ENCODE measurements around the gene SNX20.

Gene SNX20

GRCh38 chr16:50702725-50703124 is 21.6 kb upstream of the SNX20 start:
- Histone ChIP-seq H3K4me1 (ENCODE audit: control insufficient read depth, insufficient read depth, low read length) (no peaks in the 10 kb centered on the region), H3K4me3 (ENCODE audit: low read depth, low read length) (no peak overlapping the region)

GRCh38 chr16:50699326-50700159 is 18.4 kb upstream of the SNX20 start:
- H3K27me3 ChIP-seq (ENCODE audit: control insufficient read depth, insufficient read depth, low read length): peaks cover 12% of the 10 kb centered on the region
- H3K27ac ChIP-seq (ENCODE audit: low read depth, low read length): no peak overlapping the region
- H3K9ac ChIP-seq (ENCODE audit: low read length): no peak overlapping the region
- H3K4me1 ChIP-seq (ENCODE audit: control insufficient read depth, insufficient read depth, low read length): no peaks in the 10 kb centered on the region; the same call in 1 of the 2 replicates
- no peaks in the 10 kb centered on the region for H3K36me3 ChIP-seq (ENCODE audit: control insufficient read depth, insufficient read depth, low read length)
- H3K9me3 ChIP-seq (ENCODE audit: control insufficient read depth, insufficient read depth, low read depth, low read length): peaks cover 8% of the 10 kb centered on the region
- no peak overlapping the region for H3K4me3 ChIP-seq (ENCODE audit: low read depth, low read length)

More at GRCh38 chr16:50702725-50703124, 21.6 kb upstream of the SNX20 start:
- Histone ChIP-seq H3K27ac (ENCODE audit: low read depth, low read length) (no peak overlapping the region), H3K36me3 (ENCODE audit: control insufficient read depth, insufficient read depth, low read length) (no peaks in the 10 kb centered on the region), H3K27me3 (ENCODE audit: control insufficient read depth, insufficient read depth, low read length) (no peaks in the 10 kb centered on the region), H3K9me3 (ENCODE audit: control insufficient read depth, insufficient read depth, low read depth, low read length) (peaks cover 18% of the 10 kb centered on the region), H3K9ac (ENCODE audit: low read length) (no peak overlapping the region)

- Histone ChIP-seq H3K27me3 (ENCODE audit: control insufficient read depth, insufficient read depth, low read length) (peaks cover 24% of the 10 kb centered on the region), H3K36me3 (ENCODE audit: control insufficient read depth, insufficient read depth, low read length) (no peaks in the 10 kb centered on the region), H3K9me3 (ENCODE audit: control insufficient read depth, insufficient read depth, low read depth, low read length) (no peaks in the 10 kb centered on the region), H3K27ac (ENCODE audit: low read depth, low read length) (no peak overlapping the region), H3K4me3 (ENCODE audit: low read depth, low read length) (no peak overlapping the region), H3K4me1 (ENCODE audit: control insufficient read depth, insufficient read depth, low read length) (no peaks in the 10 kb centered on the region; the same call in 1 of the 2 replicates), H3K9ac (ENCODE audit: low read length) (no peak overlapping the region)
These were observed 17.0 kb upstream of the SNX20 start for GRCh38 chr16:50697881-50698767.

GRCh38 chr16:50697421-50697715 is 16.3 kb upstream of the SNX20 start:
- no peak overlapping the region for H3K27ac ChIP-seq (ENCODE audit: low read depth, low read length)
- no peaks in the 10 kb centered on the region; the same call in 1 of the 2 replicates for H3K4me1 ChIP-seq (ENCODE audit: control insufficient read depth, insufficient read depth, low read length)
- H3K4me3 ChIP-seq (ENCODE audit: low read depth, low read length): no peak overlapping the region

GRCh38 chr16:50696575-50697420 is 15.7 kb upstream of the SNX20 start:
- Histone ChIP-seq H3K36me3 (ENCODE audit: control insufficient read depth, insufficient read depth, low read length) (no peaks in the 10 kb centered on the region), H3K4me1 (ENCODE audit: control insufficient read depth, insufficient read depth, low read length) (no peaks in the 10 kb centered on the region; the same call in 1 of the 2 replicates), H3K9ac (ENCODE audit: low read length) (no peak overlapping the region), H3K27ac (ENCODE audit: low read depth, low read length) (no peak overlapping the region), H3K27me3 (ENCODE audit: control insufficient read depth, insufficient read depth, low read length) (peaks cover 33% of the 10 kb centered on the region), H3K9me3 (ENCODE audit: control insufficient read depth, insufficient read depth, low read depth, low read length) (no peaks in the 10 kb centered on the region), H3K4me3 (ENCODE audit: low read depth, low read length) (no peak overlapping the region)

More at GRCh38 chr16:50697421-50697715, 16.3 kb upstream of the SNX20 start:
- H3K9me3 ChIP-seq (ENCODE audit: control insufficient read depth, insufficient read depth, low read depth, low read length): no peaks in the 10 kb centered on the region
- H3K27me3 ChIP-seq (ENCODE audit: control insufficient read depth, insufficient read depth, low read length): peaks cover 32% of the 10 kb centered on the region
- H3K36me3 ChIP-seq (ENCODE audit: control insufficient read depth, insufficient read depth, low read length): no peaks in the 10 kb centered on the region
- H3K9ac ChIP-seq (ENCODE audit: low read length): no peak overlapping the region

GRCh38 chr16:50696126-50696525 is 15.0 kb upstream of the SNX20 start:
- H3K4me1 ChIP-seq (ENCODE audit: control insufficient read depth, insufficient read depth, low read length): no peaks in the 10 kb centered on the region; the same call in 1 of the 2 replicates
- H3K4me3 ChIP-seq (ENCODE audit: low read depth, low read length): no peak overlapping the region
- H3K9ac ChIP-seq (ENCODE audit: low read length): no peak overlapping the region
- H3K27ac ChIP-seq (ENCODE audit: low read depth, low read length): no peak overlapping the region
- H3K27me3 ChIP-seq (ENCODE audit: control insufficient read depth, insufficient read depth, low read length): peaks cover 33% of the 10 kb centered on the region
- H3K9me3 ChIP-seq (ENCODE audit: control insufficient read depth, insufficient read depth, low read depth, low read length): no peaks in the 10 kb centered on the region
- H3K36me3 ChIP-seq (ENCODE audit: control insufficient read depth, insufficient read depth, low read length): no peaks in the 10 kb centered on the region

GRCh38 chr16:50695017-50696000 is 14.2 kb upstream of the SNX20 start:
- Histone ChIP-seq H3K27me3 (ENCODE audit: control insufficient read depth, insufficient read depth, low read length) (peaks cover 33% of the 10 kb centered on the region), H3K4me1 (ENCODE audit: control insufficient read depth, insufficient read depth, low read length) (no peaks in the 10 kb centered on the region; the same call in 1 of the 2 replicates), H3K9ac (ENCODE audit: low read length) (no peak overlapping the region), H3K27ac (ENCODE audit: low read depth, low read length) (no peak overlapping the region), H3K4me3 (ENCODE audit: low read depth, low read length) (no peak overlapping the region), H3K9me3 (ENCODE audit: control insufficient read depth, insufficient read depth, low read depth, low read length) (no peaks in the 10 kb centered on the region), H3K36me3 (ENCODE audit: control insufficient read depth, insufficient read depth, low read length) (no peaks in the 10 kb centered on the region)

GRCh38 chr16:50694206-50694605 is 13.1 kb upstream of the SNX20 start:
- no peak overlapping the region for H3K4me3 ChIP-seq (ENCODE audit: low read depth, low read length)
- peaks cover 33% of the 10 kb centered on the region for H3K27me3 ChIP-seq (ENCODE audit: control insufficient read depth, insufficient read depth, low read length)

GRCh38 chr16:50692999-50693781 is 12.1 kb upstream of the SNX20 start, which contains the start of gene NOD2:
TSS of gene NOD2 (plus strand) at chr16:50693606. CDS start at chr16:50699496, 5,890 bp downstream.
- no peak within 1 kb of the TSS for H3K9ac ChIP-seq (ENCODE audit: low read length)
- no peak within 1 kb of the TSS for H3K27ac ChIP-seq (ENCODE audit: low read depth, low read length)
- peak within 1 kb of the TSS; percentile 59 for H3K4me3 ChIP-seq (ENCODE audit: low read depth, low read length)
- H3K27me3 ChIP-seq (ENCODE audit: control insufficient read depth, insufficient read depth, low read length): peaks cover 33% of the 10 kb centered on the region
- no peaks in the 10 kb centered on the region for H3K36me3 ChIP-seq (ENCODE audit: control insufficient read depth, insufficient read depth, low read length)
- no peaks in the 10 kb centered on the region; the same call in 1 of the 2 replicates for H3K4me1 ChIP-seq (ENCODE audit: control insufficient read depth, insufficient read depth, low read length)
- no peaks in the 10 kb centered on the region for H3K9me3 ChIP-seq (ENCODE audit: control insufficient read depth, insufficient read depth, low read depth, low read length)

More at GRCh38 chr16:50694206-50694605, 13.1 kb upstream of the SNX20 start:
- Histone ChIP-seq H3K4me1 (ENCODE audit: control insufficient read depth, insufficient read depth, low read length) (no peaks in the 10 kb centered on the region; the same call in 1 of the 2 replicates), H3K9ac (ENCODE audit: low read length) (no peak overlapping the region), H3K27ac (ENCODE audit: low read depth, low read length) (no peak overlapping the region), H3K9me3 (ENCODE audit: control insufficient read depth, insufficient read depth, low read depth, low read length) (no peaks in the 10 kb centered on the region), H3K36me3 (ENCODE audit: control insufficient read depth, insufficient read depth, low read length) (no peaks in the 10 kb centered on the region)

All from HUES6 (cell line).